Urinary bladder (tissue), 4 donors: Measurements from ENCODE around the gene B3GALT5. TPM values are rescaled to one million over a fixed set of nuclear protein-coding genes. Genes with fewer than 3 reads are reported as not detected.

ENCODE experiments used
- DNase-seq: peaks from one replicate; pipeline ENCODE4 v3.0.0-alpha.2; 2015; ENCODE audit errors: extremely low spot score
- H3K27ac ChIP-seq: one replicate; pipeline ENCODE4 v1.5.1; 2013; ENCODE audit warnings: low read depth, mild to moderate bottlenecking, moderate library complexity
- H3K36me3 ChIP-seq: one replicate; pipeline ENCODE4 v1.6.1; 2013; ENCODE audit warnings: mild to moderate bottlenecking, moderate library complexity; ENCODE audit not compliant: insufficient read depth
- H3K4me1 ChIP-seq: one replicate; pipeline ENCODE4 v1.6.1; 2013; ENCODE audit warnings: mild to moderate bottlenecking, moderate library complexity; ENCODE audit not compliant: insufficient read depth
- H3K4me3 ChIP-seq: one replicate; pipeline ENCODE4 v1.5.1; 2013; ENCODE audit warnings: low read depth, low read length
- WGBS: extraction: QIAGEN DNeasy Blood & Tissue Kit; methylation state at CpG from one replicate; pipeline ENCODE4 v1.1.7; 2013; 5-methylcytosine and 5-hydroxymethylcytosine counted together
- polyA plus RNA-seq: library from polyadenylated mRNA; stranded (reverse); fragments of 200-250 nt; gene quantifications from one replicate; pipeline ENCODE4 v1.2.3, GENCODE V29; 2013
- total RNA-seq: library from RNA; depleted of rRNA; stranded (reverse); fragments of >200 nt; gene quantifications from one replicate; pipeline ENCODE4 v1.2.3, GENCODE V29; 2014
- donor health status: healthy with polysubstance abuse.
- donor health status: healthy.

The B3GALT5 gene
- total and polyA plus RNA-seq, 2 donors: 0.18 to 2.0 TPM

- H3K4me1 ChIP-seq: no peaks in the 10 kb centered on the region
- no peak overlapping the region for H3K27ac ChIP-seq
- DNase-seq: no peak
- H3K36me3 ChIP-seq: no peaks in the 10 kb centered on the region
- no peak overlapping the region for H3K4me3 ChIP-seq
- WGBS: 81% methylated on average over 5 of the region's 5 CpGs
These were observed 107.5 kb downstream of the B3GALT5 start for GRCh38 chr21:39720126-39720778.

DNA sequence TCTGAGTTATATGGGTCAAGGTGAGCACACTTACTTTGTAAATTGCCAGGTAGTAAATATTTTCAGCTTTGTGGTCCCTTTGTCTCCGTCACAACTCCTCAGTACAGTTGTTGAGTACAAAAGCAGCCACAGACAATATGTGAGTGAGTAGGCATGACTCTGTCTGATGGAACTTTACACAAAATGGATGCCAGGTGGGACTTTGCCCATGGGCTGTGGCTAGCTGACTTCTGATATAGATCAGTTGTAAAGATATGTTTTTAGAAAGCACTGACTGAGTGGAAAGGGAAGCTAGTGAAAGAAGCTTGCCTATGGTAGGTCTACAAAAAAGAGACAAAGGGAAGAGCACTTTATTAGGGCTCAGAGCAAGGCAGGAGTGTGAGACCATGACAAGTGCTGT lies 109.1 kb downstream of the B3GALT5 start:
- no peak for DNase-seq
- WGBS: 96% methylated on average over 1 of the region's 1 CpG
- Histone ChIP-seq H3K36me3 (no peaks in the 10 kb centered on the region), H3K27ac (no peak overlapping the region), H3K4me1 (no peaks in the 10 kb centered on the region), H3K4me3 (no peak overlapping the region)

Other genes starting within 250 kb of the B3GALT5 start
- gene LCA5L, start 167.2 kb upstream of the B3GALT5 start, total RNA-seq: 1.1 TPM
- gene LCA5L, start 167.2 kb upstream of the B3GALT5 start, polyA plus RNA-seq: 1.5 TPM
- gene SH3BGR, start 161.0 kb upstream of the B3GALT5 start, total RNA-seq: 15.8 TPM
- 30.8 TPM for gene SH3BGR, start 161.0 kb upstream of the B3GALT5 start, polyA plus RNA-seq
- gene IGSF5, start 132.2 kb downstream of the B3GALT5 start, total RNA-seq: 0.69 TPM
- 0.10 TPM for gene IGSF5, start 132.2 kb downstream of the B3GALT5 start, polyA plus RNA-seq